SU-DHL-6 (cell line): ENCODE results near the gene MAP3K20.

Source experiments
- H2AFZ ChIP-seq: fragments of 200-600 bp; sonication (generic); 2 replicates; pipeline ENCODE4 v1.6.1; 2014; ENCODE audit warnings: low read depth, mild to moderate bottlenecking, moderate library complexity, mixed read lengths, antibody characterized with exemption, low read length; ENCODE audit not compliant: severe bottlenecking
- H3F3A ChIP-seq: fragments of 200-600 bp; shearing (Covaris generic); 2 replicates; pipeline ENCODE4 v1.6.0; 2016; ENCODE audit warnings: antibody characterized with exemption, mild to moderate bottlenecking; ENCODE audit not compliant: insufficient read depth
- H3K27ac ChIP-seq: fragments of 200-600 bp; sonication (generic); 2 replicates; pipeline ENCODE4 v1.5.1; 2016; ENCODE audit warnings: low read depth, mild to moderate bottlenecking, low read length, moderate library complexity, mixed read lengths
- H3K27me3 ChIP-seq: fragments of 200-600 bp; sonication (generic), shearing (Covaris generic); 2 replicates; pipeline ENCODE4 v1.6.0; 2014; ENCODE audit warnings: mild to moderate bottlenecking, low read length
- H3K36me3 ChIP-seq: fragments of 200-600 bp; sonication (generic); 2 replicates; pipeline ENCODE4 v1.6.1; 2014; ENCODE audit warnings: mild to moderate bottlenecking, low read length, mixed read lengths
- H3K4me2 ChIP-seq: fragments of 300-600, 200-600 bp; shearing (Covaris generic), sonication (generic); 2 replicates; pipeline ENCODE4 v1.6.0; 2014; ENCODE audit warnings: low read length, low read depth, mild to moderate bottlenecking; ENCODE audit not compliant: poor library complexity, severe bottlenecking
- H3K4me3 ChIP-seq: fragments of 200-600 bp; sonication (generic); 2 replicates; pipeline ENCODE4 v1.5.1; 2014; ENCODE audit warnings: antibody characterized with exemption, low read length, mild to moderate bottlenecking, mixed read lengths; ENCODE audit not compliant: insufficient read depth, poor library complexity, severe bottlenecking
- H3K79me2 ChIP-seq: fragments of 200-600 bp; sonication (generic); 2 replicates; pipeline ENCODE4 v1.6.1; 2014; ENCODE audit warnings: mild to moderate bottlenecking, low read length, moderate library complexity; ENCODE audit not compliant: insufficient read depth
- H3K9ac ChIP-seq: fragments of 200-600 bp; sonication (generic); 2 replicates; pipeline ENCODE4 v1.7.0; 2014; ENCODE audit warnings: mild to moderate bottlenecking, low read length
- H3K9me2 ChIP-seq: fragments of 200-600 bp; sonication (generic); replicated peaks from 2 replicates; pipeline ENCODE4 v1.6.1; 2014; ENCODE audit warnings: low read length; ENCODE audit not compliant: insufficient read depth
- H3K9me3 ChIP-seq: fragments of 200-600 bp; sonication (generic); 2 replicates; pipeline ENCODE4 v1.6.1; 2014; ENCODE audit warnings: low read length, mixed read lengths; ENCODE audit not compliant: insufficient read depth
- H4K20me1 ChIP-seq: fragments of 200-600 bp; sonication (generic); 2 replicates; pipeline ENCODE4 v1.6.1; 2014; ENCODE audit warnings: low read depth, mild to moderate bottlenecking, antibody characterized with exemption, low read length, moderate library complexity, mixed read lengths
- CTCF ChIP-seq: fragments of 200-600 bp; sonication (generic); IDR thresholded peaks from one replicate; pipeline ENCODE4 v1.5.1; 2017; ENCODE audit warnings: antibody characterized with exemption, mild to moderate bottlenecking, low read length, moderate library complexity; ENCODE audit not compliant: insufficient read depth, poor library complexity, severe bottlenecking
- EZH2phosphoT487 ChIP-seq: fragments of 200-600 bp; sonication (generic), shearing (Covaris generic); conservative IDR thresholded peaks from 2 replicates; pipeline ENCODE4 v1.6.1; 2018; ENCODE audit warnings: mild to moderate bottlenecking, antibody characterized with exemption, low read length, moderate library complexity, mixed read lengths

The MAP3K20 gene

GRCh38 chr2:173264603-173265366 lies 189.1 kb downstream of the MAP3K20 start:
- Histone ChIP-seq H3F3A (no peaks in the 10 kb centered on the region), H3K27ac (peak overlapping the region; percentile 33), H3K4me2 (peak overlapping the region; percentile 68), H3K9me3 (no peaks in the 10 kb centered on the region), H2AFZ (peak overlapping the region; percentile 96), H3K4me3 (peak overlapping the region; percentile 30), H3K9ac (peak overlapping the region; percentile 31; the same call in 1 of the 2 replicates), H3K36me3 (no peaks in the 10 kb centered on the region), H3K9me2 (no peaks in the 10 kb centered on the region), H4K20me1 (no peaks in the 10 kb centered on the region), H3K27me3 (no peaks in the 10 kb centered on the region), H3K79me2 (no peaks in the 10 kb centered on the region)
- TF ChIP-seq CTCF (no peak), EZH2phosphoT487 (no peak)

- Histone ChIP-seq H2AFZ (no peak overlapping the region), H3K9me3 (no peaks in the 10 kb centered on the region), H3K9ac (no peak overlapping the region), H3K27me3 (no peaks in the 10 kb centered on the region), H3F3A (no peaks in the 10 kb centered on the region), H3K4me3 (no peak overlapping the region), H3K36me3 (no peaks in the 10 kb centered on the region), H4K20me1 (no peaks in the 10 kb centered on the region), H3K27ac (no peak overlapping the region), H3K4me2 (no peak overlapping the region), H3K9me2 (no peaks in the 10 kb centered on the region), H3K79me2 (no peaks in the 10 kb centered on the region)
- no peak for TF ChIP-seq CTCF
- TF ChIP-seq EZH2phosphoT487 = no peak
Measured at GRCh38 chr2:173271135-173271534, 195.5 kb downstream of the MAP3K20 start.

GRCh38 chr2:173271825-173272224 lies 196.2 kb downstream of the MAP3K20 start:
- Histone ChIP-seq H3K9ac (no peak overlapping the region), H3K27me3 (no peaks in the 10 kb centered on the region), H3F3A (no peaks in the 10 kb centered on the region), H2AFZ (no peak overlapping the region), H3K36me3 (no peaks in the 10 kb centered on the region), H3K9me3 (no peaks in the 10 kb centered on the region), H3K9me2 (no peaks in the 10 kb centered on the region), H3K27ac (no peak overlapping the region), H4K20me1 (no peaks in the 10 kb centered on the region), H3K4me3 (no peak overlapping the region), H3K4me2 (no peak overlapping the region), H3K79me2 (no peaks in the 10 kb centered on the region)
- no peak for TF ChIP-seq EZH2phosphoT487
- no peak for TF ChIP-seq CTCF
